Stimulated activated CD4-positive, alpha-beta T cell treated with anti-CD3 and anti-CD28 coated beads, Interleukin-1b, Interleukin-23, amount 100 ng/mL, for 24 hours (primary cell): Measurements from ENCODE around the gene TMC5.
"Not testable (repeated sequence)": the region's sequence is repeated elsewhere in the genome, so short reads cannot be mapped to it uniquely, and the experiment has no call there.

Experiments used
- DNase-seq, 4 experiments: peaks; one replicate each; pipeline ENCODE4 v3.0.0-alpha.2; 2020; ENCODE audit warnings: low read depth in 4 of 4, low spot score in 1 of 4

Gene TMC5

GRCh38 chr16:19397373-19397772 is 20.3 kb upstream of the TMC5 start:
- DNase-seq, result not testable (repeated sequence)

DNA sequence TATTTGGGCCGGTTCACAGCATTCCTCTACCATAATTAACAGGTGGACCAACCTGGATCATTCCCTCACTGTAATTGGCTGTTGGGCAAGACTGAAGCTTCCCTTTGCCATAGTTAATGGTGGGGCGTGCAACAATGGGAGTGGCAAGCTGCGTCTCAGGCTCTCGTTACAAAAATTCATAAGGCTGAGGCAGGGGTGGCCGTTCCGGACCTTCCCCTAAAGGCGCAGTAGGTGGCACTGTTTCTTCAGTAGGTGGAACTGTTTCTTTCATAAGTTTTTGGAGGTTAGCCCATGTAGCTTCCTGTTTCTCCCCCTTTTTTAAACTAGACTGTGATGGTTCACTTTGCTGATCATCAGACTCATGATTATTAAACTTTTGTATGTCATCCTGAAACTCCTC is 17.0 kb upstream of the TMC5 start:
- no peak for DNase-seq

DNA sequence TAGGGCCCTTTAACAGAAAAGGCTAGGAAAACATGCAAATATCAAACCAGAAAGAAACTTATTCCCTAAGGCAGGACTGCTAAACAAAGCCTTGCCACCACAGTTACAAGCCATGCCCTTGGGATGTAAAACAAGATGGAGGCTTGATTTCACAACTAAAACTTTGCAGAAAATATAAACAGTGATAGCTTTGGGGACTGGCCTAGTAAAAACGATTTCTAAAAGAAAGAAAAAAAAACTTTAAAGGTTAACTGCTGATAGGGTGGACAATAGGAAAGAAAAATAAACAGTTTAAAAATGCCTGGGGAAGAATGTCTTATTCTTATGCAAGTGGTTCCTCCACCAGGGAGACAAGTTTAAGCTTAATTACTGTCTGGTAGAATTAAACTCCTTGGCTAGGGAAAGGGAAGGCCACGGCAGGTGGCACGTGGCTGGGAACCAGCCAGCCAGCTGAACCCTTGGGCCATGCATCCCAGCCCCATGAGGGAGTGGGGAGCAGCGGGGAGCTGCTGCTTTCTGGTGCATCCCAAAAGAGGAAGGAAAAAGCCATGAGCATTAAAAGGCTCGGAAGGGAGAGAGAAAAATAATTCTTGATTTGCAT is 10.7 kb upstream of the TMC5 start:
- no peak for DNase-seq

DNA sequence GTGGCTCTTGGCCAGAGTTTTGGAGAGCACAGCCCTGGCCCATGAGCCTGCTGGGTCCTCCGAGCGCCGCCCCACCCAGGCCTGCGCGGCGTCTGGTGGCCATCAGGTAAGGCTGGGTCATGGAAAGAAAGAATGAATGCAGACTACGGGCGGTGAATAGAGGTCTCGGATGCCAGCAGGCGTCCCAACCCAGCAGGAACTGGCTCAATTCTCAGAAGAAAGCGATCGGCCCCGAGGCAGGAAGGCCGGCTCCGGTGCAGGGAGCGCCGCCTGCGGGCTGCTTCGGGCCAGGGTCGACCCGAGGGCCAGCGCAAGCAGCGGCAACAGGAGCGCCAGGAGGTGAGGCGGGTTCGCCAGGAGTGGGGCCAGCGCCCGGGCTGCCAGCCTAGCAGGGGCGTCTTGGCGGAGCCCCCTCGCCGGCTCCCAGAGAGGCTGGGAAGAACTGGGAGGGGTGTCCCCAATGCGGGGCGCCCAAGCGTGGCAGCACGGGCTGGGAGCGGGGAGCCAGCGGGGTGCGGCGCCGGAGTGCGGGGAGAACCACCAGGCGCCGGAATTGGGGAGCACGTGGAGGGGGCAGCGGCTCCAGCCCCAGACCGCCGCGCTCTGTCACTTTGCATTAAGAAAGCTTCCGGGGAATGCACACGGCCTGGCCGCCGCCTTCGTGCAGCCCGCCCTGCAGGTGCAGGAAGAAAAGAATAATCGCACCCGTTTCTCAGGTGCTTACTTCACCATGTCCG is 7.1 kb upstream of the TMC5 start:
- DNase-seq, result no peak

GRCh38 chr16:19411298-19411697 is 6.4 kb upstream of the TMC5 start:
- no peak for DNase-seq

- not testable (repeated sequence) for DNase-seq
Observed at GRCh38 chr16:19412055-19412454, 5.6 kb upstream of the TMC5 start.

GRCh38 chr16:19415461-19415860 is 2.2 kb upstream of the TMC5 start:
- no peak for DNase-seq

- no peak for DNase-seq
Observed at GRCh38 chr16:19415918-19416317, 1.8 kb upstream of the TMC5 start.

DNA sequence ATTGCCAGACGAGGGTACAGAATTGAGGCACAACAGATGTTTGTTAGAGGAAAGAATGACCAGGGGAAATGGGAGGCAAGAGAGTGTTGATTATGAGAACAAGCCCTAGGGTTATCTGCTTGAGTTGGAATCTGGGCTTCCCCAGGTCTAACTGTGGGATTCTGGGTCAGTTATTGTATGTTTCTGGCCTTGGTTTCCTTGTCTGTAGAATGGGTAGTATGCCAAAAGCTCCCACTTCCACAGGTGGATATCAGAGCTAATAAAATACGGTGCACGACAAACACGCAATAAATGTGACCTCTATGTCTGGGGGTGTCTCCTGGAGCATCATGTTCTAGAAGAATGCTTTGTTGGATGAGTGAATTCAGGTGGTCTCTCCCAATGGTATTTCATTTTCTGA is 517 bp downstream of the TMC5 start:
- no peak for DNase-seq

- no peak for DNase-seq
Observed at GRCh38 chr16:19419698-19420075, 2.0 kb downstream of the TMC5 start.

DNA sequence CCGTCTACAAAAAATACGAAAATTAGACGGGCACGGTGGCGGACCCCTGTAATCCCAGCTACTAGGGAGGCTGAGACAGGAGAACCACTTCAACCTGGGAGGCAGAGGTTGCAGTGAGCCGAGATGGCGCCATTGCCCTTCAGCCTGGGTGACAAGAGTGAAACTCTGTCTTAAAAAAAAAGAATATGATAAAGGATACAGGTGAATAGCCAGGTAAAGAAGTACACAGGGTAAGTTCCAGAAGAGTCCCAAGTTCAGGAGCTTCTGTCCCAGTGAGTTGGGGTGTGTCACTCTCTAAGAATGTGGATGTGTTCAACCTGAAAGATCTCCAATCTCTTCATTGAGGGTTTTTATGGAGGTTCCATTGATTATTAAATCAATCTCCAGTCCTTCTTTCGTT is 6.8 kb downstream of the TMC5 start:
- no peak for DNase-seq

DNA sequence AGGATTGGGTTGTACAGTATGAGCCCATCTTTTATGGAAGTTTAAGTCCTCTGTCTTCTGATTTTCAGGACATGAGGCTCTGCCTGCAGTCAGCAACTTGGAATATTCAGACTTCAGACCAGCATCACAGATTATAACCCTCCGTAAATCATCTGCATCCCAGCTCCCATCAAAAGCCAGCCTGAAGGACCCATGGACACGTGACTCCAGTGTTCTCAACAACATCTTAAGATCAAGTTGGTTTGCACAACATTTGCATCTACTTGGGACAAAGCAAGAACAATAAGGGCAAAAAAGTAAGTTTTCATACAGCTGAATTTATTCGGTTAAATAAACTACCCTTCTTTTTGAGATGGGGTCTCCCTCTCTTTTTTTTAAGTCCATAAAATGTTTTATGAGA is 12.7 kb downstream of the TMC5 start:
- DNase-seq, result no peak

DNA sequence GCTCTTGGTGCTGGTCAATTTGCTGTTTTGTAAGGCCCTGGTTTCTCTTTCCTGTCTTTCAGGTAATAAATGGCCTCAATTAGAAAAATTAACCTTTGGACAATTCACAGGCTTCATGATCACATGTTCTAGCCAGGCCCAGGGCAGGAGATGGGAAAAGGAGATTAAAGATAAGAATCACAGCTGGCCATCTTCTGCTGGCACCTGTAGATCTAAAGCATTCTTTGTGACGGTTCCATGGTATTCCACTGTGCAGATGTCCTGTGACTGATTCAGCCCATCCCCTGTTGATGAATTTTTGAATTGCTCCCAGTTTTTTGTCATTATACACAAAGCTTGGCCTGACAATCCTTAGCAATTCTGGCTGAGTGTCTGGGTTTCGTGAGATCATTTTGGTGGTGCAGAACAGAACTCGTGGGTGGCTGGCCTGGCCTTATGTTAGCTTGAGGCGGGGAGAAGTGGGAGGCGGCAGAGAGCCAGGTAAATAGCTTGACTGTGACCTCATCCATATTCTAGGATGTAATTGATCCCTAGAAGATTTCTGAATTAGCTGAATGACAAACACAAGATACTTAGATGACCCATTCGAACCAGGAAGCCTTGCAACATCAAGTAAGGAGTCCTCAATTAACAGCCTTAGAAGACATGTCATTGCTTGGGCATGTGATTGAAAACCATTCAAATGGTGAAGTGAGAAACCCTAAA is 14.1 kb downstream of the TMC5 start:
- DNase-seq, result no peak

DNA sequence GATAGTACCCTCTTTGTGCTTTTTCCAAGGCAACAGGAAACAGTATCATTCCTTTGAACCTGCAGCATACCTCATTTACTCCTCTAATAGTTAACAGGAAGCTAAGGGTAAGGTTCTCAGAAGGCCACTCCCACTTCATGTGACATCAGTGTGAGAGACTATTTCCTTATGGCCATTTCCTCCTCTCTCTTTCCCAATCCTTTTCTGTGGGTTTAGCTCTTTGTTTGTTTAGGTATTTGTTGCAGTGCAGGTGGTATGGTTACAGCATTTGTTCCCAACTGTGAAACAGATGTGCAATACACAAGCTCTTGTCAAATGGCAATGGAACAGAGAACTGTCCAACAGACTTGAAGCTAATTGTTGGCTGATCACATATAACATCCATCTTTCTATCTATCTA is 14.7 kb downstream of the TMC5 start:
- DNase-seq, result no peak

GRCh38 chr16:19434584-19434983 is 16.9 kb downstream of the TMC5 start:
- DNase-seq, result no peak

DNA sequence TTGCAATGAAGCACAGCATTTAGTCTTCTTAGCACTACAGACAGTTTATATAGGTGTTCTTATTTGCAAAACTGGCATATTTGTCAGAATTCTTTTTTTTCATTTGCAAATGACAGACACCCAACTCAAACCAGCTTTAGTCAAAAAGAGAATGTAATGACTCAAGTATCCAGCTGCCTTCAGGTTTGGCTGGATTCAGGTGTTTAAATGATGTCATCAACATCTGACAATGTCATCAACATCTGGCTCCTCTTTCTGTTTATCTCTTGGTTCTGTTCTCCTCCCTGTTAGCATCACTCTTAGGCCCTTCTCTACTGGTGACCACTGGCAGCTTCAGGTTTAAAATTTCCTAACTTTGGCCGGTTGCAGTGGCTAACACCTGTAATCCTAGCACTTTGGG is 18.9 kb downstream of the TMC5 start:
- DNase-seq, result no peak

DNA sequence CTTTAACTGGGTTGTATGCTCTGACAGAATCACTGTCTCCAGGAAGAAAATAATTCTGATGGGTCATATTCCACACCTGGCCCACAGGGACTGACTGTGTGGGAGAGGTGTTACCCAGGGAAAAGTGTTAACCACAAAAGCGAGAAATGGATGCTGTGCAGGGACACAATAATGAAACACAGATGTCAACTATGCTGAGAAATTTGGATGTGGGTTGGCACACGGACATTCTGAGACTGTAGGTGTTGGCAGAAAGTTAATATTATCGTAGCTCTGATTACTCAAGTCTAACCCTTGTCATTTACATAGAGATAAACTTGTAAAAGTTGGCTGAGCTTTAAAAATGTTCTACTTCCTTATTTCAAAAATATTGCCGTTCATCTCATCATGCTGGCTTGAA is 19.6 kb downstream of the TMC5 start:
- no peak for DNase-seq

DNA sequence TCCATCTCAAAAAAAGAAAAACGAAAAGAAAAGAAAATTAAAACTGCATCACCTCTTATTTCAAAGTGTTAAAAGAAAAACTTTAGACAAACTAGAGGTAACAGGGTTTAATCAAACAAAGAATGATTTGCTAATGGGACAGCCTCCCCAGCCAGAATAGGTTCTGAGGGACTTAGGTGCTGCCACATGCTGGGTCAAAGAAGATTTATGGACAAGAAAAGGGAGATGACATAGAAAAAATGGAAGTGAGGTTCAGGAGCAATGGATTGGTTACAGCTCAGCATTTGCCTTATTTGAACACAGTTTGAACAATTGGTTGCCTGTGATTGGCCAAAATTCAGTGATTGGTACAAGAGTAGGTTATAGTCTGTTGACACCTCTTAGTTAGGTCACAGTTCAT is 21.1 kb downstream of the TMC5 start:
- no peak for DNase-seq

DNA sequence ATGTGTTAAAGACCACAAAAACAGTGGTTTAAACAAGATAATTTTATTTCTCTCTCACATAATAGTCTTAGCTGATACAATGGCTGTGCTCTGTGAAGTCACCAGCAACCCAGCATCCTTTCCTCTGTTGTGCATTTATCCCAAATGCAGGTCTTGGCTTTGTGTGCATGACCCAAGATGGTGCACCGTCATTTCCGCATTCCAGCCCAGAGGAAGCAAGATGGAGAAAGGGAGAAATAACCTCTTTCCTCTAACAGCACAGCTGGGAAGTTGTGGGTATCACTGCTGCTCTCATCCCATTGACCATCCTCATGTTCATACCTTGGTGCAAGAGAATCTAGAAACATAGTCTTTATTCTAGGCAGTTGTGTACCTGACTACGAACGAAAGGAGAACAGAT is 21.8 kb downstream of the TMC5 start:
- DNase-seq, result no peak

DNA sequence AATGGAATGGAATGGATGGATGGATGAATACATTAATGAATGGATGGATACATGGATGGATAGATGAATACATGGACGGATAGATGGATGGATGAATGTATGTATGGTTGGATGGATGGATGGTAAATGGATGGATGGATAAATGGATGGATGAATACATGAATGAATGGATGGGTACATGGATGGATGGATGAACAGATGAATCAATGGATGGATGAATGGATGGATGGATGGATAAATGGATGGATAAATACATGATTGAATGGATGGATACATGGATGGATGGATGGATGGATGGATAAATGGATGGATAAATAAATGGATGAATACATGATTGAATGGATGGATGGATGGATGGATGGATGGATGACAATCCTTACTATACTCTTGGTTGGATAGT is 26.0 kb downstream of the TMC5 start:
- DNase-seq, result no peak

DNA sequence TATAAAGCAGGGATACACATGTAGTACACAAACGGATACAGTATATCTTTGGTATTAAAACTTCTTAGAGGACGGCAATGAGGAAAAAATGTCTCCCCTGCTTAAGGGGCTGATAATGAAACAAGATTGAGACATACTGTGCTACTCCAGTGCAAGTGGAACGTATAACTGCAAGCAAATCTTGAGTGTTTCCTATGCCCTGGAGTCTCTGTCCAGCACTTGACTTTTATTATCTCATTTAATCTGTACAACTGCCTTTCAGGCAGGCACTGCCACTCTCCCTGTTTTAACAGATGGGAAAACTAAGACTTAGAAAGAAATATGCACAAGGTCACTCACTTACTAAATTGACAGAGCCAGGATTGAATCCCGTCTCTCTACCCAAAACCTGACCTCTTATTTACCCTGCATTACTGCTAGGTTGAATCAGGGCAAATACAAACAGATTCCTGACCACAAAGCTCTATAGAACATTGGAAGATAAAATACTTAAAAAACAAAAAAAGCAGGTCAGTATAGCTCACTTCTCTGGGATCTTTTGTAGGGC is 28.7 kb downstream of the TMC5 start:
- no peak for DNase-seq

- no peak for DNase-seq
Observed at GRCh38 chr16:19446886-19447285, 29.2 kb downstream of the TMC5 start.
